HG02870 (cell line): ENCODE results near the gene DNAJC5G.
"Not testable (repeated sequence)": the region's sequence is repeated elsewhere in the genome, so short reads cannot be mapped to it uniquely, and the experiment has no call there.

Experiments
- ATAC-seq: cut with Tn5 transposase; IDR thresholded peaks from one replicate; pipeline ENCODE4 v1.9.1; 2021; ENCODE audit warnings: mild to moderate bottlenecking, moderate library complexity; ENCODE audit not compliant: unreplicated experiment

DNAJC5G gene

GRCh38 chr2:27250652-27251379 lies 24.4 kb upstream of the DNAJC5G start:
- ATAC-seq = no peak

GRCh38 chr2:27251766-27252165 lies 23.5 kb upstream of the DNAJC5G start:
- no peak for ATAC-seq

- ATAC-seq = no peak
Measured at GRCh38 chr2:27255187-27255586, 20.0 kb upstream of the DNAJC5G start.

GRCh38 chr2:27255660-27256059 lies 19.6 kb upstream of the DNAJC5G start:
- no peak for ATAC-seq

GRCh38 chr2:27256855-27257454 lies 18.3 kb upstream of the DNAJC5G start:
- no peak for ATAC-seq

GRCh38 chr2:27258051-27258450 lies 17.2 kb upstream of the DNAJC5G start:
- no peak for ATAC-seq

- ATAC-seq = no peak
Measured at GRCh38 chr2:27261241-27261925, 13.8 kb upstream of the DNAJC5G start.

- no peak for ATAC-seq
Measured at GRCh38 chr2:27261926-27262298, 13.3 kb upstream of the DNAJC5G start.

- ATAC-seq = no peak
Measured at GRCh38 chr2:27262379-27263286, 12.6 kb upstream of the DNAJC5G start, which contains the start of gene SLC30A3. Gene SLC30A3 (minus strand): TSS chr2:27263047. CDS start chr2:27262906, 141 bp downstream.

- no peak for ATAC-seq
Measured at GRCh38 chr2:27263287-27264252, 11.7 kb upstream of the DNAJC5G start.

- ATAC-seq = no peak
Measured at GRCh38 chr2:27264253-27264752, 10.9 kb upstream of the DNAJC5G start.

GRCh38 chr2:27264753-27265535 lies 10.3 kb upstream of the DNAJC5G start:
- ATAC-seq = no peak

GRCh38 chr2:27265536-27265870 lies 9.7 kb upstream of the DNAJC5G start:
- no peak for ATAC-seq

- ATAC-seq = not testable (repeated sequence)
Measured at GRCh38 chr2:27268296-27268695, 6.9 kb upstream of the DNAJC5G start.

- no peak for ATAC-seq
Measured at GRCh38 chr2:27270131-27270530, 5.1 kb upstream of the DNAJC5G start.

- ATAC-seq = no peak
Measured at GRCh38 chr2:27270670-27271069, 4.6 kb upstream of the DNAJC5G start.

GRCh38 chr2:27271631-27272340 lies 3.4 kb upstream of the DNAJC5G start:
- ATAC-seq = no peak
